HG03097 (cell line): Measurements from ENCODE around the gene ANKRD63.

ENCODE experiments used
- ATAC-seq: cut with Tn5 transposase; IDR thresholded peaks from one replicate; pipeline ENCODE4 v1.9.1; 2021; ENCODE audit not compliant: unreplicated experiment, low FRiP score

The ANKRD63 gene

GRCh38 chr15:40313531-40314398, 30.9 kb upstream of the ANKRD63 start:
- no peak for ATAC-seq

GRCh38 chr15:40312370-40313158, 29.7 kb upstream of the ANKRD63 start:
- no peak for ATAC-seq

- ATAC-seq, result no peak
Observed at GRCh38 chr15:40310993-40311392, 28.1 kb upstream of the ANKRD63 start.

- no peak for ATAC-seq
Observed at GRCh38 chr15:40310001-40310959, 27.4 kb upstream of the ANKRD63 start.

- no peak for ATAC-seq
Observed at GRCh38 chr15:40309344-40309862, 26.5 kb upstream of the ANKRD63 start.

GRCh38 chr15:40307421-40308211, 24.8 kb upstream of the ANKRD63 start, which contains the start of gene PLCB2:
Gene PLCB2 (minus strand): TSS chr15:40307935. CDS start chr15:40307672, 263 bp downstream.
- peak; percentile 43 for ATAC-seq

GRCh38 chr15:40306908-40307307, 24.0 kb upstream of the ANKRD63 start:
- no peak for ATAC-seq

- ATAC-seq, result no peak
Observed at GRCh38 chr15:40306371-40306770, 23.5 kb upstream of the ANKRD63 start.

- no peak for ATAC-seq
Observed at GRCh38 chr15:40305281-40305680, 22.4 kb upstream of the ANKRD63 start.

- no peak for ATAC-seq
Observed at GRCh38 chr15:40303576-40303975, 20.7 kb upstream of the ANKRD63 start.

GRCh38 chr15:40302981-40303380, 20.1 kb upstream of the ANKRD63 start:
- no peak for ATAC-seq

GRCh38 chr15:40302288-40302886, 19.5 kb upstream of the ANKRD63 start:
- ATAC-seq, result no peak

GRCh38 chr15:40301467-40302179, 18.8 kb upstream of the ANKRD63 start:
- no peak for ATAC-seq

- ATAC-seq, result no peak
Observed at GRCh38 chr15:40300771-40301170, 17.9 kb upstream of the ANKRD63 start.

- no peak for ATAC-seq
Observed at GRCh38 chr15:40300367-40300766, 17.5 kb upstream of the ANKRD63 start.

- ATAC-seq, result no peak
Observed at GRCh38 chr15:40298216-40298935, 15.5 kb upstream of the ANKRD63 start.

- ATAC-seq, result no peak
Observed at GRCh38 chr15:40297356-40297755, 14.5 kb upstream of the ANKRD63 start.
